OCI-M1 (cell line): ENCODE data around the gene ARID4A.
"Not testable (repeated sequence)": the region's sequence is repeated elsewhere in the genome, so short reads cannot be mapped to it uniquely, and the experiment has no call there.

Experiments
- DNase-seq: peaks from one replicate; lab custom pipeline; 2025; lab: John Stamatoyannopoulos, UW

The ARID4A gene

DNA sequence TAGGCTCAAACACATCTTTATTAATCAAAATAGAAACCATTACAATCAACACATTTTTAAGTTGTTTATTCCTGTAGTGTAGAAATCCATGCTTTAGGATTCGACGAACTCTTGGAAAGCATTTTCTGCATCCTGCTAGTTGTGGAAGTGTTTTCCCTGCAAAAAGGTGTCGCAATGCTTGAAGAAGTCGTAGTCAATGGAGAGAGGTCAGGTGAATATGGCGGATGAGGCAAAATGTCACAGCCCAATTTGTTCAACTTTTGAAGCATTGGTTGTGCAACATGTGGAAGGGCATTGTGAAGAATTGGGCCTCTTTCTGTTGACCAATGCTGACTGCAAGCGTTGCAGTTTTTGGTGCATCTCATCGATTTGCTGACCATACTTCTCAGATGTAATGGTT, 4.2 kb upstream of the ARID4A start:
- no peak for DNase-seq

DNA sequence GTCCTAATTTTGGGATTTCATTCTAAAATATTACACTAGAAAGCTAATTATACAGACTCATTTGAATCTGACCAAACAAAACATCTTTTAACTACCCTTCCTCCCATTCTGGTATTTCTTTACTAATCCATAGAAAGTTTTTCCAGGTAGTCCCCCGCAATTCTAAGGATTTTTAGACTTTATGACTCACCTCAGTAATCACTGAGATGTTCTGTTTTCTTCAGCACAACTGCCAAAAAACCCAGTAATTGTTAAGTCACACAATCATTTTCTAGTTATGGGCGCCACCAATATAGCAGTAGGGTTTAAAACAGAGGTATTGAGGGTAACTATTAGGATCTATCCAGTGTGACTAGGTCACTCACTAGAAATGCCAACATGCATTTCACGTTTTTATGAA, 1.6 kb upstream of the ARID4A start:
- peak; percentile 23 for DNase-seq

DNA sequence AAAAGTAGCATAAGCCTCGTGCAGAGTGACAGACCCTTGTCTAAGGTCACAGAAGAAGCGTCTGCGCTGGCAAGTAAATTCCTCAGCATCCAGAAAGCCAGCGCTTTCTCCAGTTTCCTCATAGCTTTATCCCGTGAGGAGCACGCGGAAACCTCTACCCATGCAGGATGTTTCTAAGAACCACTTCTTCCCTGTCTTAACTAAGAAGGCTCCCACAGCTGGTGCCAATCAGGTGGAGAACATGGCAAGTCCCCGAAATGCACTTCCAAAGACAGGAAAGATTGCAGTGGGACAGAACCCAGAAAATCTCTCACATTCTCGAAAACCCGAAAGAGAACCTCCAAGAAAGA, 968 bp upstream of the ARID4A start:
- DNase-seq: no peak

DNA sequence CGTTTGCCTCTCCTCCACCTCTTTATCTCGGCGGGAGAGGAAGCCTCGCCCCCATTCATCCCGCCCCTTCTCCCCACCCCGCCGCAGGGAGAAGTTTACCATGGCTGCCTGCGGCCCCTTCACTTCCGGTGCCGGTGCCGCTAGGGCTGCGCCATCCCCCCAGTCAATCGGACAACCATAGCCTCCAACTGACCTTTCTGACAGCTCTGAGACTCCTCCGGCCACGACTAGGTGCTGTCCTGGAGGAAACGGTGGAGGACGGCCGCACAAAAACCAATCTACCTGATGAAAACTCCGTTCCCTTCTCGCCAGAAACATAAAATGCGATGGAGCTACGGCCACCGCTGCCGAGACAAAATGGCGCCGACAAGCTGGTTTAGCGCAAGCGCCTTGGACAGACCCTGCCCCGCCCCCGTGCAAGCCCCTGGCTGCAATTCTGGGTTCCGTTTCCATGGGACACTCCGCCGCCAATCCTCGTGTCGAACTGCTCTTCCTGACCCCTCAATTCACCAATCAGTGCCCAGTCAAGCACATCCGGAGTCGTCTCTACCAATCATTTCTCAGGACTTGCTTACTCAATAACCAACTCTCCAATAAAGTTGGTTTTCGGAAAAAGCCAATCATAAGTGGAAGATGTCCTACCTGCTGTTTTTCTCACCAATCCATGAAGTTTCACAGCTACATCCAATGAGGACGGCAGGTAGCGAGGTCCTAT, 436 bp upstream of the ARID4A start:
- peak; percentile 98 for DNase-seq

DNA sequence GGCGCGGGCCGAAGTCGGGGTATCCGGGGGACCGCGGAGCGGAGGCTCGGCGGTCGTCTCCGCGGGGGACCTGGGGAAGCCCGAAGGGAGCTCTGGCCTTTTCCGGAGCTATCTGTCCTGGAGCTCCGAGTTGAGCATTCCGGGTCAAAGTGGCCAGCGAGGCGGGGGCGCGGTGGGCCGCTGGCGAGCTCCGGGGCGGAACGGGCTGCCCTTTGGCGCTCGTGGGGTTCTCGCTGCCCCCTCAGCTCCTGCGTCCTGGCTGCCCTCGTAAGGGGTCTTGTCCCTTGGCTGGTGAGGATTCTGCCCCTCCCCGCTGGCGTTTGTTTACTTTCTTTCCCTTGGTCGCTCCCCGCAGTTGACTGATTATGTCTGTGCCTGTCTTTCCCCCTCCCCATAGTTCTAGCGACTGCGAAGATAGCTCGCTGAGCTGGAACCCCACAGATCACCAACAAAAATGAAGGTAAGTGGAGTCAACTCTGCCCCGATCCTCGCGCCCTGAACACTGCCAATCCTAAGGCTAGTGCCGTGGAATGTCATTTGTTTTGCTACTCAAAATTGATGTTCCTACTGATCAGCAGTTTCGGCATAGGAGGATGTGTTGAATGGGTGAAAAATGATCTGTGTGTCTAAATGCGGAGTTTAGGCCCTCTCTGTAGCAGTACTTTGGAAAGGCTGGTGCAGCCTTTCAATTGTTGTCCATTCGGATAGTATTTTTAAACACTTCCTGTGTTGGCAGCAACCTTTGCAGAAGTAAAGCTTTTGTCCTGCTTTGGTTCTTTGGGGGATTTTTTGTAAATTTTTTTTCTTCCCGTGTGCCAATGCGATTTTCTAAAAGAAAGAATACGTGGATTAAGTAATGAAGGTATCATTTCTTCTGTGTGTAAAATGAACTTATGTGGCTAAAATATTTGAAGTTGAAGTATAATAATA, 1.3 kb downstream of the ARID4A start:
- DNase-seq: peak; percentile 43

DNA sequence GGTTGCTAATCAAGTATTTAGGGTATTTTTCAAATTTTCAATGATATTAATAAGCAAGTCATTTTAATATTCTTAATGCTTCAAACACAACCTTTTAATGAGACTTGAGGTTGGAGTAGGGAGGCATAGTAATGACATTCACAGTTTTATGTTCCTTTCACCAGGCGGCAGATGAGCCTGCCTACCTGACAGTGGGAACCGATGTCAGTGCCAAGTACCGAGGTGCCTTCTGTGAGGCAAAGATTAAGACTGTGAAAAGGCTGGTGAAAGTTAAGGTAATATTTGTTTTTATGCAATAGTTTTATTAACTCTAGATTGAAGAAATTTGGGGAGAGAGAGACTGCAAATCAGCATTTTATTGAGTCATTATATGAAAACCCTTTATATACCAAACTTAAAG, 3.1 kb downstream of the ARID4A start:
- DNase-seq: no peak

DNA sequence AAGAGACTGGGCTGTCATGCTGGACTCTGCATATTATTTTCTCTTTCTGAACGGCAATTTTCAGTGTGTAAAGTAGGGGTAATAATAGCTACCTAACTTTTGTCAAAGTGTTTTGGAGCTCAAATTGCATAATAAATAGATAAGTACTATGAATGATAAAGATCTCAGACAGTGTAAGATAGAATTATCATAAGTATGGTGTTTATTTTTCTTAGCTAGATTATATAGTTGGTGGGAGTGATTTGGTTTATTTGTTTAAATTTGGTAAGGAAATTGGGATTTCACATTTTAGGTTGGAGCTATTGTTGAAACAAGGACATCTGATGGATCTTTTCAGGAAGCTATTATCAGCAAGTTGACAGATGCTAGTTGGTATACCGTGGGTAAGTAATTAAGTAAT, 7.4 kb downstream of the ARID4A start:
- no peak for DNase-seq

DNA sequence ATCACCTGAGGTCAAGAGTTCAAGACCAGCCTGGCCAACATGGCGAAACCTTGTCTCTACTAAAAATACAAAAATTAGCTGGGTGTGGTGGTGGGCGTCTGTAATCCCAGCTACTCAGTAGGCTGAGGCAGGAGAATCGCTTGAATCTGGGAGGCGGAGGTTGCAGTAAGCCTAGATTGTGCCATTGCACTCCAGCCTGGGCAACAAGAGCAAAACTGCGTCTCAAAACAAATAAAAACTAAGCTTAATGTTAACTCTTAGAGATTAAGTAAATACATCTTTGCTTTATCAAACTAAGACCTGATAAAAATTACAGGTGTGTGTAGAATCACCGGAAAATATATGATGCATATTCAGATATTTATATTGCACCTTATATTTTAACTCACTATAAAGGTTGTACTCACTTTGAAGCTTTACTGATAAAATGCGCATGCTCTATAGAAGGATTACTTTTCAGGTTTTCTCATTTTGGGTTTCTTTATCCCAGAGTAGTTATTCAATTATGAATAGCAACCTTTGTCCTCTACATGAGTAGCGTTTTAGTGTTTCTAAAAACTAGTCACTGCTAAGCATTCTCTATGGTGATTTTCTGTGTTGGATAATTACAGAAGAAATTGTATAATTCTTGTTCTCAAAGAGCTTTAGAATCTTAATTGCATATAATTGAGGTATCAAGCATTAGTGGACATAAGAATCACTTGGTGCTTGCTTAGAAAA, 9.4 kb downstream of the ARID4A start:
- no peak for DNase-seq

DNA sequence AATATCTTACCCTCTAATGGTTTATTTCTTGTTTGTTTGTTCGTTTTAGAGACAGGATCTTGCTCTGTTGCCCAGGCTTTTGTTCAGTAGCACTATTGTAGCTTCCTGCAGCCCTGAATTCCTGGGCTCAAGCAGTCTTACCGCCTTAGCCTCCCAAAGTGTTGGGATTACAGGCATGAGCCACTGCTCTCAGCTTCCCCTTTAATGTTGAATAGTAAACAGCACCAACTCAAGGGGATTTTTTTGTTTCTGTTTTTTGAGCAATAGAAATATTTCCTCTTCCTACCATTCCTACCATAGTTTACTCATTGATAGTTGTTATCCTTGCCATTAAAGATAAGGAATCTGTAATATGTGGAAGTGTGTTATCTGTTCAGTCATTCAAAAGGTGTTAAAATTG, 10.7 kb downstream of the ARID4A start:
- DNase-seq: no peak

DNA sequence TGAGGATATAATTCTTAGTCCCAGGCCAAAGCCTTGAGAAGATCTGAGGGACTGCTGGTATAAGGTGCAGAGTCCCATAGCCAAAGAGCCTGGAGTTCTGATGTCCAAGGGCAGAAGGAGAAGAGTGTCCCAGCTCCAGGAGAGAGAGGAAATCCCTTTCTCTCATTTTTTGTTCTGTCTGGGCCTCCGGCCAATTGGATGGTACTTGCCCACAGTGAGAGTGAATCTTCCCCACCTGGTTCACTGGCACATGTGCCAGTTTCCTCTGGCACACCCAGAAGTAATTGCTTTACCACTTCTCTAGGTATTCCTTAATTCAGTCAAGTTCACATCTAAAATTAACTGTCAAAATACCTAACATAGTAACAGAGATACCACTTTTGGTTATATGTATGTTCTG, 15.3 kb downstream of the ARID4A start:
- no peak for DNase-seq

DNA sequence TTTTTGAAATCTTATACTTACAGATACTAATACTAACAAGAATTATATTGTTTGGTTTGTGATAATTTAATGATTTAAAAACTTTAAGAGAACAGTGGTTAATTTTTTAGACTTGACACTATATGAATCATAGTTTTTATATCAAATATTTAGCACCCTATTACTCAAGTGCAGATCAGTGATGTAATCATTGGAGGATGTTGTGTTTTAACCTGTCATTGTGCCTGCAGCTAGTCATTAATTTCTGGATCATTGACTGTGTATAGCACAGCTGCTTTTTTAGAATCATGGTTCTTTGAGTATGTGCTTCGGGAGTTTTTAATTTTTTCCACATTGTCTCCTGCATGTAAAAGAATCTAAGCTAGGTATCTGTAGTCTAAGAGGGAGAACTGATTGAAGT, 17.3 kb downstream of the ARID4A start:
- DNase-seq: no peak

DNA sequence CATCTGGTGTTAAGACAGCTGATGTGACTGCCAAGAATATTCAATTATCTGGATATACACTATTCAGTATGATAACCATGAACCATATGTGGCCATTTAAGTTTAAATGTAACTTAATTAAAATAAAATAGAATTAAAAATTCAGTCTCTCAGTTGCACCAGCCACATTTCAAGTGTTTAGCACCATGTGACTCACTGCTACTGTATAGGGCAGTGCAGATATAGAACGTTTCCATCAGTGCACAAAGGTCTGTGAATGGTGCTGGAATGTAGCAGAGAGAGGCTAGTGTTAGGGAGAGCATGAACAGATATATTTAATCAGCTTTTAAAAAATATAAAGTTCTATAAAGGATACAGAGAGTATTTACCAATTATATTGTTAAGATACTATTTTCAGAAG, 28.7 kb downstream of the ARID4A start:
- no peak for DNase-seq

DNA sequence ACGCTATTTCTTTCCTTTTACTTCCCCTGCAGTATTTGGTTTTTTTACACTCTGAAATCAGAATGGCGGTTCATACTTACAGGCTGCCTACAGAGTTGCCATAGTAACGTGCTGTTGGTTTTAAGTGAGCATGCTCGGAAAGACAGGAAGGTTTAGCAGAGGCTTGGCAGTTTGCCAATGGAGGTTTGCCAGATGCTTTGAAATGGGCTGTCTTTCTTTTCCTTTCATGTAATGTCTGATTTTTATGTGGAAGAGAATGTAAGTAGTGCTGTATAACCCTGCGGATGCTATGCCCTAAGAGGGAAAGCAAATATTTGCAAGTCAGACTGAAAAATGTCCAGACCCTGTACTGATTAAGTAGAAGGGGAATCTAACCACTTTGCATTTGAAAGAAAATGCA, 32.8 kb downstream of the ARID4A start:
- DNase-seq: peak; percentile 95

DNA sequence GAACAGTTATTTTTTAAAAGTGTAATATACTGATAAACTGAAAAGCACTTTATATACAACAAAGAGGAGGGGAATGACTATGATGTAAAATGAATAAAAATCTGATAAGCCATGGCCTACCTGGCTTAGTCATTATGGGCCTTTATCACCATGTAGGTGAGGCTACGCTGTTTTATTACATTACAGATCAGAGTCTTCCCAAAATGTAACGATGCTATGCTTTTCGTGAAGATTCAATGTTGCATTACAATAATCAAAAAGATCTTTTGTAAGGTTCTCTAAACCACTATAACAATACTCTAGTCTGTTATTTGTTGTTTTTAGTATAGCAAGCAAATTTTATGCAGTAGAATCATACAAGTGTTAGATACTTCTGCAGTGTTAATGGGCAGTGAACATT, 34.2 kb downstream of the ARID4A start:
- no peak for DNase-seq

DNA sequence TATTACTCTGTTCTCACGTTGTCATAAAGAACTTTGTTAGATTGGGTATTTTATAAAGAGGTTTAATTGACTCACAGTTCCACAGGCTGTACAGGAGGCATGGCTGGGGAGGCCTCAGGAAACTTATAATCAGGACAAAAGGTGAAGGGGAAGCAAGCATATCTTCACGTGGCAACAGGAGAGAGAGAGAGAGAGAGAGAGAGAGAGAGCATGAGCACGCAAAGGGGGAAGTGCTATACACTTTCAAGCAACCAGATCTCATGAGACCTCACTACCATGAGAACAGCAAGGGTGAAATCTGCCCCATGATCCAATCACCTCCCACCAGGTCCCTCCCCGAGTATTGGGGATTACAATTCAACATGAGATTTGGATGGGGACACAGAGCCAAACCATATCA, 41.3 kb downstream of the ARID4A start:
- DNase-seq: not testable (repeated sequence)

DNA sequence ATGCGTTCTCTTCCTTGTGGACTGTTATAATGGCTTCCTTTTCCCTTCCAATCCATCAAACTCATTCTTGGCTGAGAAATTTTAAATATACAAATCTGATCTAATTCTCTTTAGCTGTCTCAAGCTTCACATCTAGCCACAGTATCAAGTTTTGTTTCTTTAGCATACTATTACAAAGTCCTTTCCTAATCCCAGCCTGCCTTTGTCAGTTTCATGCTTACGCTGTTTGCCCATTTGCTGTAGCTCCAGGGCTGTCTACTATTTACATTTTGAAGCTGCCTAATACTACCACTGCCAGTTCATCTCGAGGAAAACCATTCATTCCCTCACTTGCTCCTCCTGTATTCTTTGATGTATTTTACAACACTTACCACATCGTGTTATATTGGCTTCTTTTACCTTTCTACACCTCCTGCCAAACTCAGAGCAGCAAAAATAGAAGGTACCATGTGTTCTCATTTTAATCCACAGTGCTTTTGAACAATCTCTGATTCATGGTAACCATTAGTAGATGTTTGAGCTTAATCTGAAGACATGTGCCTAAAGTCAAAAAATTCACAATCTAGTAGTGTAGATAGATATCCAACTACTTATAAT, 42.9 kb downstream of the ARID4A start:
- DNase-seq: no peak

DNA sequence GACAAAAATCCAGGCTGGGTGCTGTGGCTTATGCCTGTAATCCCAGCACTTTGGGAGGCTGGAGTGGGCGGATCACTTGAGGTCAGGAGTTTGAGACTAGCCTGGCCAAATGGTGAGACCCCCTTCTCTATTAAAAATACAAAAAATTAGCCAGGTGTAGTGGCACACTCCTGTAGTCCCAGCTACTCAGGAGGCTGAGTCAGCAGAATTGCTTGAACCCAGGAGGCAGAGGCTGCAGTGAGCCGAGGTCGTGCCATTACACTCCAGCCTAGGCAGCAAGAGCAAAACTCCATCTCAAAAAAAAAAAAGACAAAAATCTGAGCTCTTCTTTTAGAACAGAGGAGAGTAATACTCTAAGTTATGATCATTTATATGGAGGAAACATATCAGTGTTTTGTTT, 45.2 kb downstream of the ARID4A start:
- not testable (repeated sequence) for DNase-seq

DNA sequence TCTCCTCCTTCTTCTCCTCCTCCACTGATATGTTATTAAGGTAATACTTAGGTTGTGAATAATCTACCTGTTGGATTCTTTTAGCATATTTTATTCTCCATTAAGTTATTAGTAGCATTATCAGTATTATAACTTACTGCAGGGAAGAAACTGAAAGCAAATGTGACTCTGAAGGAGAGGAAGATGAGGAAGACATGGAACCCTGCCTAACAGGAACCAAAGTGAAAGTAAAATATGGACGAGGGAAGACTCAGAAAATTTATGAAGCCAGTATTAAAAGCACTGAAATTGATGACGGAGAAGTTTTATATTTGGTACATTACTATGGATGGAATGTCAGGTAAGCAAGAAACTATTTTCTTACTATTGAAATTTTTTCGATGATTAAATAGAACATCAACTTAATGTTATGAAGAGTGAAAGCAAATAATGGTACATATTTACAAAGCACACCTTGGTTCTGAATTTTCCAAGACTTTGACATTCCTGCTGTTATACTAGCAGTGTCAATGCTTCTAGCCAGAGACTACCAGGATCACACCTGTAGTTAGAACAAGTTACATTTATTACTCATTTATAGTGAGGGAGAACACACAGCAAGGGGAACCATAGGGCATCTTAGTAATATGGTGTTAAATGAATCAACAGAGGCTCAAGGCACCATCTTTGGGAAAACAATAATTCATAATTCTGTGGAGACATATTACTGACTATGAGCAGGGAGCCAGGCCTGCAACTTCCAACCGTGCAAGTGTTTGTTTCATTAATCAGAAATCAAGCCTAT, 55.4 kb downstream of the ARID4A start:
- peak; percentile 57 for DNase-seq

DNA sequence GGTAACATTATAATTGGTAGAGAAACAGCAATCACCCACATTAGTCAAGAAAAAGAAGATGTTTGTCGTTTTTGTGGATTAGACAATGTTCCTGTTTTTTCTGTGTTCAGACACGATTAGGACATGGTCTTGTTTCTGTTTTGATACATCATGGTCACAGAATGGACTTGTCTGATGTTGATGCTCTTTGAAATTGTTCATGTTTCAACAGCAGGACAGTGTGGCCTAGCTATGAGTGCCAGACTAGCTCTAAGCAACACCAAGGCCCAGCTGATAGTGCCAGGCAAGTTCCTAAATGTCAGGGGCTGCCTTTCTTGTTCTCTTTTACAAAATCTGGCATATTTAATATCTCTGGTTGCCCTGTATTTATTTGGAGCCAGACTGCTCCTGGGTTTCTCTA, 56.5 kb downstream of the ARID4A start:
- no peak for DNase-seq

DNA sequence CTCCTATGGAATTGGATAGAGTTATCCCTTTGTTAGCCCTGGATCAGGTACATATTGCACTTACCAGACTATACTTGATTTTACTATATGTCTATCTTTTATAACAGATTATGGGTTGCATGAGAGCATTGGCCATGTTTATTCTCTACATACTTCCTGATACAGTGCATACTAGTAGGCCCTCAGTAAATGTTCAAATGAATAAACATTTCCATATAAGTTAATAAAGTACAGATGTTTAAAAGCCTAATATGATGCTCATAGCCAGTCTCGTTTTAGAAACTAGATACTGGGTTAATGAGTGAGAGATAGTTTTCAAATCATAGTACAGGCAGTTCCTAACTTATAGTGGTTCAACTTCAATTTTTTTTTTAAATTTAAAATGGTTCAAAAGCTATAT, 57.9 kb downstream of the ARID4A start:
- DNase-seq: no peak

DNA sequence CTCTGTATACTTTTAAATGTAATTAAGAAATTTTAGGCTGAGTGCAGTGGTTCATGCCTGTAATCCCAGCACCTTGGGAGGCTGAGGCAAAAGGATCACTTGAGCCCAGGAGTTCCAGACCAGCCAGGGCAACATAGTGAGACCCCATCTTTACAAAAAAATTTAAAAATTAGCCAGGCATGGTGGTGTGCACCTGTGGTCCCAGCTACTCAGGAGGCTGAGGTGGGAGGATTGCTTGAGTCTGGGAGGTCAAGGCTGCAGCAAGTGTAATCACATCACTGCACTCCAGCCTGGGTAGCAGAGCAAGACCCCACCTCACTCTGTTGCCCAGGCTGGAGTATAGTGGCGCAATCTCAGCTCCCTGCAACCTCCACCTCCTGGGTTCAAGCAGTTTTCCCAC, 63.9 kb downstream of the ARID4A start:
- not testable (repeated sequence) for DNase-seq
